ENCODE data around the gene WASHC4.
A peak's percentile ranks its signal among the peaks of the same experiment; 100 is the strongest.
"Not testable (repeated sequence)": the region's sequence is repeated elsewhere in the genome, so short reads cannot be mapped to it uniquely, and the experiment has no call there.

Gene WASHC4

DNA sequence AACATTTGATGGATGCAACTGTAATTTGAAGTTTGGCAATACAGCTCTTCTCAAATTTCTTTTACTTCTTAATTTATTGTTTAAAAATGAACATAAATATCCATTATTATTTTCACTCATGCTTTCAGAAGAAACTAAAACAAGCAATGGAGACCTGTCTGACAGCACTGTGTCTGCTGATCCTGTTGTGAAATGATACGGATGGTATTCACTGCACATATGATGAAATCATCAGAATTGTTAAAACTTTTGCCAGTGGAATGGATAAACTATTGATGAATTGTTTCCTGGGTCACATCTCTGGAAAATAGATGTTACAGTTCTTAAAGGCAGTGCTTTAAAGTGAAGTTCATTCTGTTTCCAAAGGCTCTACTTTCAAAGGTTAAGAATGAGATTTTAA is 59.2 kb downstream of the WASHC4 start:
- DNase-seq, result no peak

DNA sequence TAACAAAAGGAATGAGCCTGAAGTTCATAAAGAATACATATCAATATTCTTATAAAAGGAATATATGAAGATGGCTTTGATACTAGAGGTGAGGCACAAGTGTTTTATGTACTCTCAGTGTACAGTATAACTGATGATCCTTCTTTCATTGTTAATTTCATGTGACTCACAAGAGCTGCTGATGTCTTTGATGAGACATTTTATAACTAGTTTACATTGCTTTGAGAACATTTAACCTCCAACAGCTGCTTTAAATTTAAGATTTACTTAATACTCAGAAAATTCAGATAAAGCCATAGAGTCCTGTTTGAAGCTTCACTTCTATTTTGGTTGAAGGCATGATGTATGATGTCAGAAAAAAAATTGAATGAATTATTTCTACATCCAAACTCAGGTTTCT is 59.8 kb downstream of the WASHC4 start:
- no peak for DNase-seq

DNA sequence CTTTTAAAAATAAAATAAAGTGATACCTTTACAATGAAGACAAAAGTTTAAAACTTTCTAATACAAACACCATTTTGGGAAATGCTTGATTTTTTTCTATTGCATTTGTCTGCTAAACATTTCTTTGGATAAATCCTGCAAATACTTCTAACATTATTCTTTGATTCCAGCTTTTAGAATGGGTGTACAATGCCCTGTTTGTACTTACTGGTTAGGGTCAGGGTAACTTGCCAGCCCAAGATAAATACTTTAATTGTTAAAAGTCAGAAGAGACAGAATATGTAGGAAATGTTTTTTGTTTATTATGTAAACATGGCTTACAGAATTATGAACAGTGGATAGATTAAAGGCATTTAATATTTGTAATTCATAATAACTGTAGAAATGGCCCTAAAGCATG is 60.5 kb downstream of the WASHC4 start:
- DNase-seq, result no peak

DNA sequence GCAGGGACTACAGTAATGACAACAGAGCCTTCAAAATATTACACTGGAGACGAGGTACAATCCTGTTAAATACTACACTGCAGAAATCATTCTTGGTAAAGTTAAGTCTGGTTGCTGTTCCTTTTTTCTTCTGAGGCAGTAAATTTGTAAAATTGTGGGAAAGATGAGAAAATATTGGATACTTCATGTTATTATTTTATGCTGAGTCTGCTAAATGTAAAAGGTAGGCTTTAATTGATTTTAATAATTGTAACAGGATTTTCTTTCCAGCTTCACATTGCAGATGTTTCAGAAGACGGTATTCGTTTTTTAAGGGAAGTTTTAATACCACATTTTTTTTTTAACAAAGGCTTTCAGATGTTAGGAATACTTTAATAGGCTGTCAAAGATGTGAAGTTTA is 62.6 kb downstream of the WASHC4 start:
- DNase-seq, result no peak

DNA sequence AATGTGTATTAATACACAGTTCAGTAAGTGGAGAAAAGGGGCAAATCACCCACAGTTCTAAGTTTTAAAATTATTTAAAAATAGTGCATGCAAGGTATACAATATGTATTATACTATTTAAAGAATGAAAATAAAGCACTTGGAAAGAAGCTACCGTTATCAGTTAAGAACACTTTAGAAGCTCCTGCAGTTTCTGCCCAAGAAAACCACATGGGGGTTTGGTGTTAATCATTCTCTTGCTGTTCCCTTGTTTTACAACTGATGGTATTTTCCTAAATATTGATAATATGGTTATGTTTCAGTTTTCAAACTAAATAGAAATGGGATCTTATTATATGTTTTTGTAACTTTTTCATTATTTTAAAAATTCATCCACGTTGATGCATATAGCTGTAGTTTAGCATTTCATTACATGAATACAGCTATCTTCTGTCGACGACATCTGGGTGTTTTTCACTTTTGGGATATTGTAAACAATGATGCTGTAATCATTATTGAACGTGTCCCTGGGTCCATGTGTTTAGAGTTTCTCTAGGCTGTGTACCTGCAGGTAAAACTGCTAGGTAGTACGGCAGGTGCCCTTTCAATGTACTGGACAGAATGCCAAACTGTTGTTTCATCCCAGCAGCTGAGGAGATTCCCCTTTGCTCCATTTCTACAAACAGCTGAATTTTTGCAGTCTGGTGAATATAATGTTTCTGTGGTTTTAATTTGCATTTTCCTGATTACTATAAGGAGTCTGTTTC is 64.3 kb downstream of the WASHC4 start:
- no peak for DNase-seq

DNA sequence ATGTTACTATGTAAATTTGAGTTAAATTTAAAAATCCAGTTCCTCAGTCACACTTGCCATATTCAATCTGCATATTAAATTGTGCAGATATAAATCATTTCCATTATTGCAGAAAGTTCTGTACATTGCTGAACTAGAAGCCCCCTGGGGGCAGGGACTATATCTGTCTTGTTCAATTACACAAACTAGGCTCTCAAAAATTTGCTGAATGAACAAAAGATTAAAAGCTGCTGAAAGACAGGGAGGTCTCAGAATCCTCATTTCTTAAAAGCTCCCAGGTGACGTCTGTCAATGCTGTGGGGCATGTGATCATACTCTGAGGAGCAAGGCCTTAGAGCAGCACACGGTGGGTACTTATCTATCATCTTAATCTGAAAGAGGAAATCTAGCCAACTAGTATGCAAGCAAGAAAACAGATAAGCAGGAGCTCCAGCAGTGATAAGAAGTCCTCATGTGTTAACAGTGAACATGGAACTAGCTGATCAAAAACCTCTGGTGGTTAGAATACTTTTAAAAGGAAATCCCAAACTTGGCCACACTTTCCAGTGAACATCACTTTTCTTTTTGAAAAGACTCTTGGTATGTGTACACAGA is 68.0 kb downstream of the WASHC4 start:
- DNase-seq, result peak in 1 of 5 experiments; percentile 79

DNA sequence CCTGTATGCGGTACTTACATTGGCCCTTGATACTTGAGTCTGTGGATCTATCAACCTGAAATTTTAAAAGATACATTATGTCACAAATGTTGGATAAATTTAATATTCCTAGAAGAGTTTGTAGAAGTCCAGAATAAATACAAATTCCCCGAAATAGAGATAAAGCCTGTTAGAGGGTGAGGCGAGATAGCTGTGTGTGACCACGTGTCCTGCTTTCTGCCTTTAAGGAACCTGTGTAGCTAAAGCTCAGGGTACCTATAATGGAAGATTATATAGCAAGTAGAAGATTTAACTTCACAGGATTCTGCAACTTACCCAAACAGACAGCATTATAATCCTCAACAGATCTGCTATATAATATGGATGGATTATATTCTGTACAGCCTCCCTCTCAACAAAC is 69.7 kb downstream of the WASHC4 start:
- DNase-seq, result no peak

DNA sequence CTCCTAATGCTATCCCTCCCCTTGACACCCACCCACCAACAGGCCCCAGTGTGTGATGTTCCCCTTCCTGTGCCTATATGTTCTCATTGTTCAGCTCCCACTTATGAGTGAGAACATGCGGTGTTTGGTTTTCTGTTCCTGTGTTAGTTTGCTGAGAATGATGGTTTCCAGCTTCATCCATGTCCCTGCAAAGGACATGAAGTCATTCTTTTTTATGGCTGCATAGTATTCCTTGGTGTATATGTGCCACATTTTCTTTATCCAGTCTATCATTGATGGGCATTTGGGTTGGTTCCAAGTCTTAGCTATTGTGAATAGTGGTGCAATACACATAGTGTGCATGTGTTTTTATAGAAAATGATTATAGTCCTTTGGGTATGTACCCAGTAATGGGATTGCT is 71.6 kb downstream of the WASHC4 start:
- DNase-seq, result not testable (repeated sequence)

DNA sequence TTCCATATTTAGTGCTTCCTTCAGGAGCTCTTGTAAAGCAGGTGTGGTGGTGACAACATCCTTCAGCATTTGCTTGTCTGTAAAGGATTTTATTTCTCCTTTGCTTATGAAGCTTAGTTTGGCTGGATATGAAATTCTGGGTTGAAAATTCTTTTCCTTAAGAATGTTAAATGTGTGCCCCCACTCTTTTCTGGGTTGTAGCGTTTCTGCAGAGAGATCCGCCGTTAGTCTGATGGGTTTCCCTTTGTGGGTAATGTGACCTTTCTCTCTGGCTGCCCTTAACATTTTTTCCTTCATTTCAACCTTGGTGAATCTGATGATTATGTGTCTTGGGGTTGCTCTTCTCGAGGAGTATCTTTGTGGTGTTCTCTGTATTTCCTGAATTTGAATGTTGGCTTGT is 75.9 kb downstream of the WASHC4 start:
- not testable (repeated sequence) for DNase-seq

DNA sequence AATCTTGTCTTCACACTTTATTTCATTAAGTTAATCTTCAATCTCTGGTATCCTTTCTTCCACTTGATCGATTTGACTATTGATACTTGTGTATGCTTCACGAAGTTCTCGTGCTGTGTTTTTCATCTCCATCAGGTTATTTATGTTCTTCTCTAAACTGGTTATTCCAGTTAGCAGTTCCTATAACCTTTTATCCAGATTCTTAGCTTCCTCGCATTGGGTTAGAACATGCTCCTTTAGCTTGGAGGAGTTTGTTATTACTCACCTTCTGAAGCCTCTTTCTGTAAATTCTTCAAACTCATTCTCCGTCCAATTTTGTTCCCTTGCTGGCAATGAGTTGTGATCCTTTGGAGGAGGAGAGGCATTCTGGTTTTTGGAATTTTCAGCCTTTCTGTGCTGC is 76.4 kb downstream of the WASHC4 start:
- not testable (repeated sequence) for DNase-seq

DNA sequence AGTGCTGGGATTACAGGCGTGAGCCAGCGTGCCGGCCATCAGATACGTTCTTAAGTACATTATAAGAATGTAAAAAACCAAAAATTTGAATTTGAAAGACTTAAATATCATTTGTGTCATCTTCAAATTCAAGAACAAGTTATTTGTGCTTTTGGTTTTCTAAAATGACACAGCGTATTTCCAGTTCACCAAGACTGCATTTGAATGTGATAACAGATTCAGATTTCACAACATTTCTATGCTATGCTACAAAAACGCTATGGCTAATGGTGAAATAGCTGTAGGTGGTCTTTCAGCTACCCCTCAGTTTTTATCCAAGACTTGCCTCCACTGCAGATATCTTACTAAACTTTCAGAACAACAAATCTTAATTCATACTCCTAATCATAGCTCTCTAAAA is 81.8 kb downstream of the WASHC4 start:
- DNase-seq, result no peak

DNA sequence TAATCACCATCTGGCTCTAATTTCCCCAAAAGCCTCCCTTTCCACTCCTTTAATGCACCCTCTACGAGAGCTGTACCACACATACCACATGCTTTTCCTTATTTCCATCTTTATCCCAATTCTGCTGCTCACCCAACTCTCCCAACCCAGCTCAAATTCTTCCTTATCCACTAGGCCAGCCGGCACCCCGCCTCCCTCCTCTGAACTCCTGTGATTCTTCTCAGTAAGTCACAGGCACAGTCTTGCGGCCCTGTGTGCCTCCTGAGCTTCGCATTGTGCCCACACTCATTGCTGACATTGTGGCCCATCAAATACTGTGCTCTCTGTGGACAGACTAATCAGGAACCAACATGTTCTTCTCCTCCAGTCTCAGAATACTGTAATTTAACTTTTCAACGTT is 83.0 kb downstream of the WASHC4 start:
- DNase-seq, result no peak

DNA sequence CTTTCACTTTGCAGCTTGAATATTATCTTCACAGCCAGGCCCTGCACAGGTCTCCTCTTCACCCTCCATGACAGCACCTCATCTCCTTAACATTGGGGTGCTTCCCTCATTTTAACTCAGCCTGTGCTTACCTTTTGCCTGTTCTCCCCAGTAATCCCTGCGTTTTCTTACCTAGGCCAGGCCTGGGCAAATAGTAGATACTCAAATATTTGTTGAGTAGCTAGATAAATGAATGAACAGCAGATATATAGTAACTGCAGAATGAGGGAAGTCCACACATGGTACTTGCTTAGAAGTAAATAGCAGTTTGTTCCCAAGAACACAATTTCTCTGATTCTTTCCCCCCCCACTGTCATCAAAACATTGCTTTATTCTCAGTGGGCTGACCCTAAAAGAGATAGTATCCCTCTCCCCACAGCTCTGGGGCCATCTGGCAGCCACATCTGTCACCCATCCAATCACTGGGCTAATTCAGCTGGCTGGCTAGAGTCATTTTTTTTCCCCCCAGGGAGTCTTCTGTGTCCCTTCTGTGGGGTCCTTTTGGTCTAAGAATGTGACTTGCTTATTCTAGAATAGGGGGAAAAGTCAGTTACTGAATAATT is 85.2 kb downstream of the WASHC4 start:
- no peak for DNase-seq

DNA sequence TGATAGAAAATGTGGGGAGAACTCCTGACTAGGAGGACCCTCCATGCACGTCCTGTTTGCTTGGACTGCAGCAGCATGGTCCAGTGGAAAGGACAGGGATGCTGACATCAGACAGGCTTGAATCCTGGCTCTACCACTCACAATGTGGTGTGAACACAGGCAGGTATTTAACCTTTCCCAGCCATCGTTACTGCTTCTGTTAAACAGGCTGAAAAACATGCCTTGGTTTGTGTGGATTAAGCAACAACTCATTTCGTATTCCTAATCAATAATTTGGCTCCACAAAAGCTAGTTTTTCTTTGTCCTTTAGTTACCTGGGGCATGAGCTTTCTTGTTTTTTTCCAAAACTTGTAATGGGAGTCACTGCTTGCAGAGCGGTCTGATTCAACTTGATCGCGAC is 87.4 kb downstream of the WASHC4 start:
- DNase-seq, result no peak

DNA sequence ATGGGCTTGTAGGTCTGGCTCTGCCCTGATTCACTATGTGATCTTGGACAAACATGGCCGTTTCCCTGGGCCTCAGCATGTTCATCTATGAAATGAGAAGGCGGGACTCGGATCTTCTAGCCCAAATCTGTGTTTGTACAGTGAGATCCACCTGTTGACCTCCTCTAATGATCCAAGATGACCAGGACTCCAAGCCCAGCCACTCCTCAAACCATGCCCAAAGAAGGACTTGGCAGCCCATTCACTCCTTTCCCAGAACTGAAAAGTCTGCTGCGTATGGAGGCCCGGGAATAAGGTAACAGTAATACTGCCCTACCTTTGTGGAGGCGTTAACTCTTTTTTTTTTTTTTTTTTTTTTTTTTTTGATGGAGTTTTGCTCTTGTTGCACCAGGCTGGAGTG is 88.6 kb downstream of the WASHC4 start:
- no peak for DNase-seq

DNA sequence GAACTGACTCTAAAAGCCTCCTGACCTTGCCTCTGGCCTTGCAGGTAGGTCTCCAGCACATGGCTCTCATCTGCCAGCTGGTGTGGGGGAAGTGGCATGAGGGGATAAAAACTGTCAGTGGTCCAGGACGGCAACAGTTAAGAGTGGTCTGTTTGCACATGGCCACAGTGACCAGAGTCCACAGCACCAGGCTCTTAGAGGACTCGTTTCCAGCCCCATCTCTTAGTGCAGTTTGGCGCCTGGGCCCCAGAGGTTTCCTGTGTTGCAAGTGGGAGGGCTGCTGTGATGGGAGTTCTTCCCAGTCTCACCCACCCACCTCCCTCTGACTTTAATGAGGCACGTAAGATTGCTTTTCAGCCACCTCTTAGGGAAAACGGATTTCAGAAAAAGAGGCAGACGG is 91.4 kb downstream of the WASHC4 start:
- no peak for DNase-seq

DNA sequence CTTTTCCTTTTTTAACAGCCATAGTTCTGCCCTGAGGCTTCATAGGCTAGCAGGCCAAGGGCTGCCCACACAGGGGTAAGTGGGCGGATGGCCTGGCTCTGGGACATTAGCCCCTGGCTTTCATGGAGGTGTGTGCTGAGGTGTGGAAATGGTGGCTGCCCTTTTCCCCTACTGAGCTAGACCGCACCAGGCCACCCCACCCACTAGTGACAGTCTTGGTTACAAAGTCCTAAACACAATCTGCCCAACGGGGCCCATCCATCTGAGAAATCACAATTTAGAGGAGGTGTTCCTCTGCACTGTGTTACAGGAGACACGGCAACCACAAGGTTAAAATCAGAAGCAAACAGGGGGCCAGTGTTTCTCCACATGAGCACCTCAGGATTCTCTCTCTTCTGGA is 92.9 kb downstream of the WASHC4 start:
- DNase-seq, result no peak

DNA sequence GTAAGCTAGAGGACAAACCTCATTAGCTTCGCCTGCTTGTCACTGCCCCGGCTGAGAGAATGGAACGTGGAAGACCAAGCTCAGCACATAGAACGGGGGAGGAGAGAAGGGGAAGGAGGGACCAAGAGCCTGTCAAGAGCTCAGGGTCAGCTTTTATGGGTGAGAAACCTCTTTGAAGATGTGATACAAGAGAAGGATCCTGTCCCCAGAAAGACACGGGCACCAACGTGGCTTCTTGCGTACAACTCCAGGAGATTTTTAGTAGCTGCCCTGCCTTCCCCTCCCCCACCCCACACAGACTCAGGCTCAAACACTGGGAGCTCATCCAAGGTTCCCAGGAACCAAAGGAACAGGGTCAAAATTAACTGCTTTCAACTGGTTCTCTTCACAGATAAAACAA is 93.8 kb downstream of the WASHC4 start:
- no peak for DNase-seq

DNA sequence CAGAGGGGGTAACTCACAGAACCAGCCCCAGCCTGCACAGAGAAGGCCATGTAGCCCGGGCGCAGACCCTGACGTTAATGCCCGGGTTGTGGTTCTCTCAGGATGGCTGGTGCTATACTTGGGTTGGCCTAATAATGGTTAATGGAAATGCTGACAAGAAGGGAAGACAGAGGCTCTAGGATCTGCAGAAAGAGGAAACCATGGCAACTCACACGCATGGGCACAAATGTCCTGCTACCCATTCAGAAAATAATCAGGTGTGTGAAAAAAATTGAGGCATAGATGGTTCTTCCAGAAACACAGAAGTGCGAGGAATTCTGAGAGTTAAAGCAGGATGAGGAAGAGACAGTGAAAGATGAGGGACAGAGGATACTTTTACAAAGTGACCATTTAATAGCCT is 94.7 kb downstream of the WASHC4 start:
- DNase-seq, result no peak

DNA sequence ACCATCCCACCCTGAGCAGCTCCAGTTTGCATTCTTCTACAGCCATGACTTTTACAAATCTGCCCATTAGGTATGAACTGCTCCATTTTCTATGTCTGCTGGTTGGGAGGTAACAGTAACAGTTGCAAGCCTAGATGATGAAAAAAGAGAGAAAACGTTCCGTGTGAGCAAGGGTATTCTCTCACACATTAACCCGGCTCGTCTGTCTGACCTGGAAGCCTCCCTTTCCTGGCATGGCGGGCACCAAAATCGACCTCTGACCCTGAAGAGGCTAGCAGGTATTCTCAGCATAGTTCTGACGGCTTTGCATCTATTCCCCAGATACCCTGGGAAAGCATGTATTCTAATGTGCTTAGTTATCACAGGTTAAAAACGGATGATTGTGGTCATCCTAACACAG is 96.6 kb downstream of the WASHC4 start:
- DNase-seq, result no peak

DNA sequence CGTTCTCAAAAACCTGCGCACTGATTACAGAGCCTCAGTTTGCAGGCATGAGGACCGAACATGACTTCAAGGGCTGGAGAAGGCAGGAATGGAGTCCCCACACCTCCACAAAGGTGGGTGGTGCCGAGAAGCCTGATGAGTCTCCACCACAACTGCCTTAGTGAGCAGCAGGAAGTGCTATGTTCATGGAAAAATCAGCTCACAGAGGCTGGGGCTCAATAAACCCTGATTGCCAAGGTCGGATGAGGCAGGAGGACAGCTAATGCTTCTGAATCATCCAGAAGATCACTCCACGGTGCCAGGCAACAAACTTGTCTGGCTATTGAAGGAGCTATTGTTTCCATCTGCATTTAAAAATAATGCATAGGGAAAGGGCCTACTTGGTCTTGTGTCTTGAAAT is 97.4 kb downstream of the WASHC4 start:
- DNase-seq, result no peak

DNA sequence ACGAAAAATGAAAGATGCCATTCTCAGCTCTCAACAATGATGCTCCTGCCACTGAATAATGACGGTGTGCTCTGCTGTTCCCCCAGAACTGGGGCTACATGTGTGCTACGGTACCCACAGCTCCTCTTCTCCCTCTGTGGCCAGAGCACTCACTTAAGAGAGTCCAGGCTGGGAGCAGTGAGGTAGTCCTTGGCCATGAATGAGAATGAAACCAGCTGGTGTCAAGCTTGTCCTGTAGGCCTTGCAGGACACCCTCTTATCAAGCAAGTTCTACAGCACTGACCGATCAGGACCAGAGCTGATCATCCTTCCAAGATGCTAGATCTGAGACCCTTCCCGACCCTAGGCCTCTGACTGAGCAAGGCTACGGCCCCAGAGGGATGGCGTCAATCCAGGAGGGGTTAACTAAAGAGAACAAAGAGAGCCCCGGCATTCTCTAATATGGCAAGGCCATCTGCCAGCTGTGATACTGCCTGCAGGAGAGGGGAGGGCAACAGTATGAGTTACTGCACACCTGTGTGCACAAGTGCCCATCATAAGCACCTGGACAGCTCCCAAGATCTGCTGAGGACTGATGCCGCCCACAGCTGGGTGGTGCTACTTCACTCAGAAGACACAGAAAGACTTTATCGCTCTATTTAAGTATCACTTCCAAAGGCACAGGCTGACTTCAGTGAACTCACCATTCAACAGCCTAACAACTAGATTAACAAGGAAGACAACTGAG is 98.0 kb downstream of the WASHC4 start:
- no peak for DNase-seq

DNA sequence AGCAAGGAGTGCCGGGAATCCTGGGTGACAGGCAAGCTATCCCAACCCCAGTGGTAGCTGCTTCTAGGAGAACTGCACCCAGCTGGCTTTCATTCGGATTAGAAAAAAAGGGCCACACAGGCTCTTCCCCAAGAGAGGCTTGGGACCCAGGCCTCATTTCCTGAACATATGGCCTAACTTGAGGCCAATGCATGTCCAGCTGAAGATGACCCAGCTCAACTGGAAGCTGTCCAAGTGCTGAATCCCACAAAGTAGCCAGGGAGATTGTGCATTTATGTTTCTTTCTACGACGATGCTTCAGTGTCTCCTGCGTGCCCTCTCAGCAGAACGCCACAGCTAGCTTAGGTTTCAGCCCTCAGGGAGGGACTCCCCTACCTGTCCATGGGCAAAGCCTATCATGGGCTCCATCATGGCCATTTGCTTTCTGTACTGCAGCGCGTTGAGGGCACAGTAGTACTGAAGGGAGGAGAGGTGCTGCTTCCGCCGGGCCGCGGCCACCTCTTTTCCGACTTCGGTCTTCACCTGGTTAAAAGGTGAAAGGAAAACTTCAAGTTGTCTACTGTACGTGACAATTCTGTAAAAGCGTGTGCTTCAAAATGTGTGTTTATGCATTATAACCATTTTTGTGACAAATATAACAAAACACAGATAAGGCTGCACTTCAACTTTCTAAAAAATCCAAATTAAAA is 99.3 kb downstream of the WASHC4 start:
- no peak for DNase-seq
